MM.1S (cell line): ENCODE measurements around the gene SLC25A34.

Experiments
- EZH2phosphoT487 ChIP-seq: fragments of 300-600 bp; sonication (generic); IDR thresholded peaks from 2 replicates; pipeline ENCODE4 v1.6.1; 2018; ENCODE audit warnings: antibody characterized with exemption, low read length
- TF ChIP-seq, protein P1 (sequence below): fragments of 300-600 bp; sonication (generic); IDR thresholded peaks from 2 replicates; pipeline ENCODE4 v1.5.1; 2016; ENCODE audit warnings: antibody characterized with exemption, low read length, mixed read lengths

- TF ChIP-seq, protein P1, sequence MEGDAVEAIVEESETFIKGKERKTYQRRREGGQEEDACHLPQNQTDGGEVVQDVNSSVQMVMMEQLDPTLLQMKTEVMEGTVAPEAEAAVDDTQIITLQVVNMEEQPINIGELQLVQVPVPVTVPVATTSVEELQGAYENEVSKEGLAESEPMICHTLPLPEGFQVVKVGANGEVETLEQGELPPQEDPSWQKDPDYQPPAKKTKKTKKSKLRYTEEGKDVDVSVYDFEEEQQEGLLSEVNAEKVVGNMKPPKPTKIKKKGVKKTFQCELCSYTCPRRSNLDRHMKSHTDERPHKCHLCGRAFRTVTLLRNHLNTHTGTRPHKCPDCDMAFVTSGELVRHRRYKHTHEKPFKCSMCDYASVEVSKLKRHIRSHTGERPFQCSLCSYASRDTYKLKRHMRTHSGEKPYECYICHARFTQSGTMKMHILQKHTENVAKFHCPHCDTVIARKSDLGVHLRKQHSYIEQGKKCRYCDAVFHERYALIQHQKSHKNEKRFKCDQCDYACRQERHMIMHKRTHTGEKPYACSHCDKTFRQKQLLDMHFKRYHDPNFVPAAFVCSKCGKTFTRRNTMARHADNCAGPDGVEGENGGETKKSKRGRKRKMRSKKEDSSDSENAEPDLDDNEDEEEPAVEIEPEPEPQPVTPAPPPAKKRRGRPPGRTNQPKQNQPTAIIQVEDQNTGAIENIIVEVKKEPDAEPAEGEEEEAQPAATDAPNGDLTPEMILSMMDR: no peak
- no peak for TF ChIP-seq EZH2phosphoT487
Observed at GRCh38 chr1:15755021-15755645, 19.1 kb downstream of the SLC25A34 start.
